Mesenchymal stem cell (in vitro differentiated cells and primary cell): Measurements from ENCODE around the gene OSBPL7.

Source experiments
- DNase-seq: peaks from one replicate; pipeline ENCODE4 v3.0.0-alpha.2; 2013
- H2AFZ ChIP-seq: one replicate; pipeline ENCODE4 v1.6.1; 2013; ENCODE audit warnings: low read depth, mild to moderate bottlenecking, control low read depth, inconsistent platforms, low read length, moderate library complexity
- H2AK5ac ChIP-seq: 2 replicates; pipeline ENCODE4 v1.6.1; 2013; ENCODE audit warnings: low read length, moderate library complexity, mild to moderate bottlenecking, inconsistent platforms; ENCODE audit not compliant: severe bottlenecking
- H2BK120ac ChIP-seq: one replicate; pipeline ENCODE4 v1.6.1; 2013; ENCODE audit warnings: low read depth, mild to moderate bottlenecking, inconsistent platforms, low read length, moderate library complexity
- H2BK12ac ChIP-seq, 2 experiments: one replicate each; pipeline ENCODE4 v1.6.1; 2013; ENCODE audit warnings: inconsistent platforms in 2 of 2, low read length in 2 of 2, mild to moderate bottlenecking in 2 of 2, moderate library complexity in 2 of 2, control low read depth in 1 of 2
- H2BK15ac ChIP-seq: one replicate; pipeline ENCODE4 v1.6.1; 2013; ENCODE audit warnings: mild to moderate bottlenecking, low read depth, inconsistent platforms; ENCODE audit not compliant: poor library complexity, severe bottlenecking
- H2BK5ac ChIP-seq: 2 replicates; pipeline ENCODE4 v1.6.1; 2013; ENCODE audit warnings: low read depth, mild to moderate bottlenecking, low read length, control low read depth, inconsistent platforms; ENCODE audit not compliant: poor library complexity, severe bottlenecking
- H3K14ac ChIP-seq, 2 experiments: one replicate each; pipeline ENCODE4 v1.6.1; 2013; ENCODE audit warnings: inconsistent platforms in 2 of 2, low read length in 2 of 2, control low read depth in 1 of 2, mild to moderate bottlenecking in 1 of 2, moderate library complexity in 1 of 2
- H3K18ac ChIP-seq, 2 experiments: one replicate each; pipeline ENCODE4 v1.6.1; 2013; ENCODE audit warnings: inconsistent platforms in 2 of 2, low read length in 2 of 2, control low read depth in 1 of 2, low read depth in 1 of 2, mild to moderate bottlenecking in 1 of 2
- H3K23ac ChIP-seq, 2 experiments: one replicate each; pipeline ENCODE4 v1.6.1; 2013; ENCODE audit warnings: inconsistent platforms in 2 of 2, low read length in 2 of 2, mild to moderate bottlenecking in 2 of 2, moderate library complexity in 2 of 2, control low read depth in 1 of 2
- H3K27ac ChIP-seq: 2 replicates; pipeline ENCODE4 v1.5.1; 2013; ENCODE audit warnings: mild to moderate bottlenecking, moderate library complexity, low read length, control low read depth, inconsistent platforms; ENCODE audit not compliant: poor library complexity, severe bottlenecking
- H3K27me3 ChIP-seq, 2 experiments: 2 replicates each; pipeline versions ENCODE4 v1.6.1 to v1.7.0; 2013; ENCODE audit warnings: low read length in 2 of 2, mild to moderate bottlenecking in 2 of 2, moderate library complexity in 2 of 2, control low read depth in 1 of 2, inconsistent platforms in 1 of 2; ENCODE audit not compliant: control insufficient read depth in 1 of 2, insufficient read depth in 1 of 2
- H3K36me3 ChIP-seq, 2 experiments: 2 replicates each; pipeline versions ENCODE4 v1.6.1 to v1.7.0; 2013; ENCODE audit warnings: low read length in 2 of 2, control low read depth in 1 of 2, inconsistent platforms in 1 of 2, low read depth in 1 of 2, mild to moderate bottlenecking in 1 of 2; ENCODE audit not compliant: insufficient read depth in 2 of 2, control insufficient read depth in 1 of 2
- H3K4ac ChIP-seq, 2 experiments: one replicate each; pipeline ENCODE4 v1.6.1; 2013; ENCODE audit warnings: inconsistent platforms in 2 of 2, low read length in 2 of 2, mild to moderate bottlenecking in 2 of 2, moderate library complexity in 2 of 2, control low read depth in 1 of 2, low read depth in 1 of 2
- H3K4me1 ChIP-seq: 2 replicates; pipeline ENCODE4 v1.6.1; 2013; ENCODE audit warnings: low read depth, low read length, control low read depth; ENCODE audit not compliant: control insufficient read depth, insufficient read depth
- H3K4me2 ChIP-seq: 2 replicates; pipeline ENCODE4 v1.6.1; 2013; ENCODE audit warnings: low read length, mild to moderate bottlenecking, inconsistent platforms; ENCODE audit not compliant: poor library complexity, severe bottlenecking
- H3K4me3 ChIP-seq, 2 experiments: 2 replicates each; pipeline versions ENCODE4 v1.5.1 to v1.7.0; 2013; ENCODE audit warnings: low read length in 2 of 2, mild to moderate bottlenecking in 2 of 2, control low read depth in 1 of 2, low read depth in 1 of 2; ENCODE audit not compliant: insufficient read depth in 1 of 2
- H3K79me1 ChIP-seq: replicated peaks from 2 replicates; pipeline ENCODE4 v1.6.1; 2013; ENCODE audit warnings: mild to moderate bottlenecking, control low read depth, low read length, inconsistent platforms; ENCODE audit not compliant: poor library complexity, severe bottlenecking
- H3K9ac ChIP-seq: 2 replicates; pipeline ENCODE4 v1.7.0; 2013; ENCODE audit warnings: mild to moderate bottlenecking, low read length, moderate library complexity
- H3K9me3 ChIP-seq: 2 replicates; pipeline ENCODE4 v1.7.0; 2013; ENCODE audit warnings: mild to moderate bottlenecking, low read length; ENCODE audit not compliant: control insufficient read depth
- H4K8ac ChIP-seq: one replicate; pipeline ENCODE4 v1.6.1; 2013; ENCODE audit warnings: inconsistent platforms, mild to moderate bottlenecking, low read length, moderate library complexity
- H4K91ac ChIP-seq: one replicate; pipeline ENCODE4 v1.6.1; 2013; ENCODE audit warnings: mild to moderate bottlenecking, low read length, inconsistent platforms
- WGBS: methylation state at CpG from one replicate; pipeline ENCODE4 v1.1.7; 2013; ENCODE audit warnings: mixed read lengths; 5-methylcytosine and 5-hydroxymethylcytosine counted together

Gene OSBPL7

GRCh38 chr17:47830396-47831002, 8.9 kb upstream of the OSBPL7 start:
- no peak for DNase-seq
- no peak overlapping the region for H2BK12ac ChIP-seq
- no peak overlapping the region for H2AK5ac ChIP-seq
- H3K9me3 ChIP-seq: no peaks in the 10 kb centered on the region
- H3K9ac ChIP-seq: peak overlapping the region; percentile 97
- H4K91ac ChIP-seq: no peak overlapping the region
- H3K4me1 ChIP-seq: peaks cover 8% of the 10 kb centered on the region
- 97% methylated on average over 16 of the region's 18 CpGs for WGBS
- H3K23ac ChIP-seq: no peak overlapping the region
- H3K36me3 ChIP-seq: peaks cover 20 to 39% of the 10 kb centered on the region in 2 experiments
- no peak overlapping the region for H3K18ac ChIP-seq
- H3K14ac ChIP-seq: no peak overlapping the region
- no peak overlapping the region for H3K4ac ChIP-seq
- no peak overlapping the region for H2BK5ac ChIP-seq
- peak overlapping the region in 1 of 2 experiments; percentile 99 for H3K4me3 ChIP-seq
- H3K4me2 ChIP-seq: peak overlapping the region; percentile 76
- H2BK120ac ChIP-seq: no peak overlapping the region
- peaks cover 14% of the 10 kb centered on the region for H3K79me1 ChIP-seq
- H3K27ac ChIP-seq: no peak overlapping the region
- H3K27me3 ChIP-seq: no peaks in the 10 kb centered on the region
- H4K8ac ChIP-seq: no peak overlapping the region
- no peak overlapping the region for H2BK15ac ChIP-seq
- H2AFZ ChIP-seq: no peak overlapping the region

DNA sequence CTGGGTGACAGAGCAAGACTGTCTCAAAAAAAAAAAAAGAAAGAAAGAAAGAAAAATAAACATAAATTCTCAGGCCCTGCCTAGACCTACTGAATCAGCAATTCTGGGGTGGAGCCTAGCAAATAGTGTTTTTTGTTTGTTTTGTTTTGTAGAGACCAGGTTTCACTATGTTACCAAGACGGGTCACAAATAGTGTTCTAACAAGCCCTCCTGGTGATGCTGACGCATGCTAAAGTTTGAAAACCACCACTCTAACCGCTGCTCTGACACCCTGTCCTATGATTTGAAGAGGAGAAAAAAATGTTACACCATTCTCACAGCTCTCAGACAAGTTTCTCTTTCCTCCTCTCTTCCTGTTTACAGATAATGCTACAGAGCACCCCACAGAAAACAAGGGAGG, 8.3 kb upstream of the OSBPL7 start:
- no peak overlapping the region for H4K91ac ChIP-seq
- H3K36me3 ChIP-seq: peaks cover 22 to 39% of the 10 kb centered on the region in 2 experiments

GRCh38 chr17:47823519-47823918, 1.9 kb upstream of the OSBPL7 start:
- Histone ChIP-seq H2BK120ac (no peak overlapping the region), H3K4me2 (no peak overlapping the region), H3K4me3 (no peak overlapping the region), H2BK5ac (no peak overlapping the region), H2AFZ (no peak overlapping the region), H3K9ac (no peak overlapping the region), H3K23ac (no peak overlapping the region), H3K18ac (no peak overlapping the region), H3K9me3 (no peaks in the 10 kb centered on the region), H3K36me3 (peaks cover 53% of the 10 kb centered on the region in 2 experiments), H3K14ac (no peak overlapping the region), H3K27ac (no peak overlapping the region), H3K27me3 (no peaks in the 10 kb centered on the region), H2BK12ac (no peak overlapping the region), H3K4ac (no peak overlapping the region), H3K79me1 (peaks cover 32% of the 10 kb centered on the region), H2AK5ac (no peak overlapping the region), H4K91ac (no peak overlapping the region), H3K4me1 (peaks cover 20% of the 10 kb centered on the region), H2BK15ac (no peak overlapping the region), H4K8ac (no peak overlapping the region)
- DNase-seq: no peak
- WGBS: 100% methylated on average over 4 of the region's 4 CpGs

More for the DNA sequence above, 8.3 kb upstream of the OSBPL7 start:
- H3K4me1 ChIP-seq: peaks cover 8% of the 10 kb centered on the region
- no peak overlapping the region for H3K27ac ChIP-seq
- no peak overlapping the region for H3K4me3 ChIP-seq
- H3K9me3 ChIP-seq: no peaks in the 10 kb centered on the region
- no peak overlapping the region for H3K23ac ChIP-seq
- no peak overlapping the region for H4K8ac ChIP-seq
- H3K4ac ChIP-seq: no peak overlapping the region
- WGBS: 91% methylated on average over 3 of the region's 3 CpGs
- peaks cover 17% of the 10 kb centered on the region for H3K79me1 ChIP-seq
- H2BK15ac ChIP-seq: no peak overlapping the region
- no peak overlapping the region for H2BK12ac ChIP-seq
- H3K18ac ChIP-seq: no peak overlapping the region
- H2BK5ac ChIP-seq: no peak overlapping the region
- H3K4me2 ChIP-seq: no peak overlapping the region
- DNase-seq: peak; percentile 11
- H2AFZ ChIP-seq: no peak overlapping the region
- peak overlapping the region; percentile 97 for H3K9ac ChIP-seq
- no peak overlapping the region for H3K14ac ChIP-seq
- H3K27me3 ChIP-seq: no peaks in the 10 kb centered on the region
- H2AK5ac ChIP-seq: no peak overlapping the region
- H2BK120ac ChIP-seq: no peak overlapping the region

DNA sequence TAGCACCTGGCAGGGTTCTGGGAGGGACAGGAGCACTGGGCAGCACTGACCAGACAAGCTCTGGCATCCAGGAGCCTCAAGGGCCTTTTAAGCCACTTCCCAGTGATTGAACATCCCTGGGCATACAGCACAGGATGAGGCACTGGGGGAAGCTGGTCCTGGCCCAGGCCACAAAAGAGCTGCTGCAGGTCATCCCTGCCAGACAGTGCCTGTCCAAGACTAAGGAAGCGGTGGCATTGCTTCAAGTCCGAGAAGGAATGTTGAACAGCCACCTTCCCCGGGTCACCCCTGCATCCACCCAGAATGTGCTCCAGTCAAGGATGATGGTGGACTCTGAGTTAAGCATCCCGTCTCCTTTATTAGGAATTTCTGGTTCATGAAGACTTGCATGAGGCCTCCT, 1.2 kb upstream of the OSBPL7 start:
- Histone ChIP-seq H3K27ac (no peak overlapping the region), H2AK5ac (no peak overlapping the region), H3K4me1 (peaks cover 20% of the 10 kb centered on the region), H4K8ac (no peak overlapping the region), H4K91ac (no peak overlapping the region), H3K14ac (no peak overlapping the region), H3K4me3 (no peak overlapping the region), H3K36me3 (peaks cover 51 to 57% of the 10 kb centered on the region in 2 experiments), H2AFZ (no peak overlapping the region), H3K4me2 (no peak overlapping the region), H3K27me3 (no peaks in the 10 kb centered on the region), H2BK5ac (no peak overlapping the region), H2BK120ac (no peak overlapping the region), H3K4ac (no peak overlapping the region), H3K9me3 (no peaks in the 10 kb centered on the region), H2BK15ac (no peak overlapping the region), H3K79me1 (peaks cover 28% of the 10 kb centered on the region), H2BK12ac (no peak overlapping the region), H3K23ac (no peak overlapping the region), H3K18ac (no peak overlapping the region), H3K9ac (no peak overlapping the region)
- WGBS: over 99% methylated on average over 4 of the region's 4 CpGs
- no peak for DNase-seq
